Smooth muscle cell of the brain vasculature (primary cell): Measurements from ENCODE around the gene CA10.

Experiments used
- DNase-seq: peaks from one replicate; pipeline ENCODE4 v3.0.0-alpha.2; 2012; ENCODE audit warnings: low read depth, low spot score

CA10 gene

DNA sequence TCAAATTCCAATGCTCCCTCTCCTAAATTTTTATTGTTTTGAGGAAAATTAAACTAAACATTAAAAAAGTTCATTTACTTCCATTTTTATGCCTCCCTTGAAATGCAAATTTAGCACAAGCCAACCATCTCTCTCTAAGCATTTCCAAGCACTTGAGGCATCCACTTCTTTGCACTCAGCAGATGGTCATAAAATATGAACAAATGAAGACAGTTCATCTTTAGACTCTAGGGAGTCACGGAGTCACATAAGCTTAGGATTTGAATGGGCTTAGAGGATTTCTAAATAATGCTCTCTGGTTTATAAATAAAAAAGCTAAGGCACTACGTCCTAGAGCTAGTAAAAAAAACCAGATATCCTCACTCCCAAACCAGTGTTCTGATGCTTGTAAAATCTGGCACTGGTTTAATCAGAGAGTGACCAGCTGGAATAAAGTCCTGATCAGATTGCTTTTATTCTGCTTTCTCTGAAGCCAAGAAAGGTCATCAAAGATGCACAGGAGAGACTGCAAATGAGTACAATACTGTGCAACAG, 204.2 kb downstream of the CA10 start:
- no peak for DNase-seq

DNA sequence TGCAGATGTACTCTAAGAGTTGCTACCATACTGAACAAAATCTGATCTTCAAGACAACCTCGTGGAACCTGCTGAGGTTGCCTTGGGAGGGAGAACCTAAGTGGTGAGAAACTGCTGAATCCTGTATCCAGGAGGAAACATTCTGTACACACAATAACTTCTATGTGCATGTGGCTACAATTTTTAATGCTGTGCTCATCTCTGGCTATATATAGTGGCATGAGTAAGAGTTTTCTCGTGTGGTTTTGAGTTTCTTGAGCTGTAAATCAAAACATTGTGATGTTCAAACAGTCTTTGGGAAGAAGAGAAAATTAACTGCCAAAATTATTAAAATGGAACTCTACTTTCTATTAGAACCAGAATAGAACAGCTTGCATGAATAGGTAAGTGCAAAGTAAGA, 206.8 kb downstream of the CA10 start:
- DNase-seq: no peak

DNA sequence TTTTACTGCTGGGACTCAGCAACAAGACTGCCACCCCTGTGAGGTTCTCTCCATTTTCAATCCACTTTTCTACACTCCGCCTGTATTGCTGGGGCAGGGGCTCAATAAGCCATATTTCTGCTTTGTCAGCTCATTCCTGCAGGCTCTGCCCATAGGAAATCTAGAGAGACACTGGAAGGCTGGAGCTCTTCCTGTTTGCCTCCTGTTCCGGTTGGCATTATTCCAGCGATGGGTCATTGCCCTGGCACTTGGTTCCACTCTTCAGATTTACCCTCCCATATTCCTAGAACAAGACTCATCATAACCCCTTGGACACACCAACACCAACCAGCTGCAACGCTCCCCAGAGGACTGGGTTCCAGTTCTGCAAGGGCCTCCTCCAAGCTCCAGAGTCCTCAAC, 210.4 kb downstream of the CA10 start:
- no peak for DNase-seq

DNA sequence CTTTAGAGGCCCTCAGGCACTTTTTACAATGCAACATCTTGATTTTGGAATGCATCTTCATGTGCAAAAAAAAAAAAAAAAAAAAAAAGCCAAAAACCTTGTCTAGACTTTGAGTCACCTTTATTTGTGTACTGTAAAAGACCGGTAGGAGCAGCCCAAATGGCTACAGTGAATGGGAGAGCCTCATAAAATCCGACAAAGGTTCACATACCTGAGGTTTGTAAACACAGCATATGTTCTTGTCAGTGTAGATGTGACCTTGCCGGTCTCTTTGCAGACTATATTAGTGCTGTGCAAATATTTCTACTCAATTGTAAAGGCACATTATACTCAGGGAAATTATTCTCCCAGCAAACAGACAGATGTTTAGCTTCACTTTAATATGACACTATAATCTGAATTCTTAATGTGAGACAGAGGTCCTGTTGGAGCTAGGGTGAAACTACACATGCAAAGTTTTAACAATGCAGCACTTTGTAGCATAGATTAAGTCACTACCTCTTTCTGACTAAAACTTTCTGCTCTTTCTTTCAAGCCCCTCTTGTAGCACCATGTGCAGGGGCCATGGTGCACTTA, 211.3 kb downstream of the CA10 start:
- DNase-seq: no peak

DNA sequence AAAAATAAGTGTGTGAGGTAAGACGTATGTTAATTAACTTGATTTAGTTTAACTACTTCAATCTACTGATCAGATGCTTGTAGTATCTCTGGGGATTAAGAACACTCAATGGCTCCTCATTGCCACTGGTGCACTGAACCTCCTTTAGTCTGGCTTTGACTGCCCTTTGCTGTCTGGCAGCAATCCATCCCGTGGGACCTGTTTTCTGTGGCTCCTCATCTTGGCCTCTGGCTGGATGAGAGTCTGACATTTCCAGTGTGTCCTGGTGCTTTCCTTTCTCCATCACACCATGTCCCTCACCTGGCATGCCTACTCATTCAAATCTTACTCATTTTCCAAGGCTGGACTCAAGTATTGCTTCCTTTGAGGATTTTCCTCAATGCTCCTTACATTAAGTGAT, 212.2 kb downstream of the CA10 start:
- no peak for DNase-seq

DNA sequence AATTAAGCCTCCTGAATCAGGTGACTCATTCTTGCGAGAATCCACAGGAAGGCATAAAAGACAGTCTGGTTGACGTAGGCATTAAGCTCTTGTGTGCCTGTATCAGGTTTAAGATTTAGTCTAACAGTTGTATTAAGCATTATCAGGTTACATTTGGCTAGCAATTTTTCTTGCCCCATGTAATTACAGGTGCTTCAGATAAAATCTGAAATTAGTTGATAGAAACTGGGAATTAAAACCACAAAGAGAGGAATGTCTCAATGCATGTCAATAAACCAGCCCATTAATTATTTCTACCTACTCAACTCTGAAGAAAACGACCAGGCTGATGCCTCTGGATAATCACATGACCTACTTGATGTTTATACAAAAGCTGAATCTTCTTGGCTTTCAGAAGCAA, 217.2 kb downstream of the CA10 start:
- no peak for DNase-seq

DNA sequence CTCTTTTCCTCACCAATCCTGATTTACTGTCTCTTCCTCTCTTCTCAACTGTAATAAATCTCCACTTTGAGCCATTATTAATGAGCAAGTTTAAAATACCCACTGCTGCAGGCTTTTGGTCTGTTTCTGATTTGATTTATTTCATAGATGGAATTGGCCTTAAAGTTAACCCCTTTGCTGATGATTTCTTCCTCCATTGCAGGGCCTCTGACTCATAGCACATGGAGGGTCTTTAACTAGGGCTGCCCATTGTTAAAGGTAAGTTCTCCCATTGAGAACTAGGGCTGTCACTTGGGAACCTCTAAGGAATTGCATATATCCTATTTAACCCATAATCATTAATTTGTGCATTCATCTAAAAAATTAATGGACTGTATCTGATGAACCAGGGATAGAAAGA, 221.2 kb downstream of the CA10 start:
- DNase-seq: no peak

DNA sequence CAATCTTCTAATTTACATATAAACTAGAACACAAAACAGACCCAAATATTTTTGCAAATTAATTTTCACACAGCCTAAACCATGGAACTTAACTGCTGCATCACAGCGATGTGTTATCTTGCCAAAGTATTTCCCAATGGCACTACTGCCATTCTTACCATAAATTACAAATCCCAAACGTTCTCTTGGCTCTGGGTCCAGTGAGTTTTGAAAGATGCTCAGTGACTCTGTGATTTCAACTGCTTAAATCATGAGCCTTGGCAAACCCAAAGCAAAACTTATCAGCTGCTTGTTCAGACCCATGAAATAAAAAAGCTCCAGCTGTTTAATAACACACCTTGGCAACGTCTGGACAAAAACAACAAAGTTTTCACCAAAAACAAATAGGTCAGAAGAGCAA, 223.0 kb downstream of the CA10 start:
- DNase-seq: no peak

DNA sequence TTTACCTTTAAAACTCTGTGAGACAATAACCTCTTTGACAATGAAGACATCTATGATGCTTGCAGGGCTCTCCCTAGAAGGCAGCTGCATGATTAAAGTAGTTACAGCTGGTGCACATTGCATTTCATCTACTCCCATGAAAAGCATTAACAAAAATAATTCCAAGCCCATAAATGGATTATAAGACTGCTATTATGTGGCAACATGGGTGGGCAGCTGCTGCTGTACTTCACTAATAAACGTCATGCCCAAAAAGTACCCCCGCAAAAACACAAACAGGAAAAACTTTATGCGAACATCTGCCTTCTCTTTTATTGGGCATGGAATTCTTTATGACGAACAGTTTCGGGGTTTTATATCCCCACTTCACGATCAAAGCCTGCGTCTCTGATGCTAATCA, 224.9 kb downstream of the CA10 start:
- no peak for DNase-seq

DNA sequence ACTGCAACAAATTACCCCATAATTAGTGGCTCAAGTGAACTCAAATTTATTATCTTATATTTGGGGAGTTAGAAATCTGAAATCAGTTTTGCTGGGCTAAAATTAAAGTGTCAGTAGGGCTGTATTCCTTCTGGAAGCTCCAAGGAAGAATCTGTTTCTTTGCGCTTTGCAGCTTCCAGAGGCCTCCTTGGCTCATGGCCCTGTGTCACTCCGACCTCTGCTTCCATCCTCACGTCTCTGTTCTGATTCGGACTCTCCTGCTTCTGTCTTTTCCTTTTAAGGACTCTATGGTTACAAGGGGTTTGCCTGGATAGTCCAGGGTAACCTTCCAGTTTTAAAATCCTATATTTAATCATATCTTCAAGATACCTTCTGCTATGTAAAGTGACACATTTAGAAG, 232.1 kb downstream of the CA10 start:
- DNase-seq: no peak

DNA sequence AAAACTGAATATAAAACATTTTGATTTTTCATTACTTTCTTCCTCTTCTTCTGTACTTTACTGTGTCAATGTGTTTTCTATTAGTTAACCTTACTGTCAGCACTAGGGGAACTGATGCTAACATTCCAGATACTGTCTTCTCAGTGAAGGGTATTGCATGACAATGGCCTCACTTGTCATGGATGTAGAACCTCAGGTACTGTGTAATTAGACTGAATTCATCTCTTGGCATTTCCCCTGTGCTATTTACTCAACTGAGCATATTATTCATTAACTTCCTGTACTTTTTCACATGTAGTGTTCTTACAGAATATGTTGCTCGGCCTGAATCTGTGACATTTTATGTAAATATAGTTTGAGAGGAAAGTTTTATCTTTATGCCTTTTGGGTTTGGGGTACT, 237.0 kb downstream of the CA10 start:
- no peak for DNase-seq

DNA sequence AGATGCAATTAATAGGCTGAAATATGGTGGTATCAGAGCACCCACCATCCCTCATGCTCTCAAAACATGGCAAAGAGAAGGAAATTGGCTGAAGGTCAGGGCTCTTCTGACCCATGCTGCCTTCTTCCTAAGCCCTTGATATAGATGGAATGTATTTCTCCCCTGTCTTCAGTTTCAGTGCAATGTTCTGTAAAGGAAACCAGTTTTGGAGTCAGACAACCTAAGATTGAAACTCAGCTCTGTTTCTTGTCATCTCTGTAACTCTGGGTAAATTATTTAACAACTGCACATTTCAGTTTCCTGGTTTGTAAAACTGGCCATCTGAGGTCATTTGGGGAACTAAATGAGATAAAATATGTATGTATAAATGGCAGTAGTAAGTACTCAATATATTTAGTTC, 243.9 kb downstream of the CA10 start:
- DNase-seq: no peak

DNA sequence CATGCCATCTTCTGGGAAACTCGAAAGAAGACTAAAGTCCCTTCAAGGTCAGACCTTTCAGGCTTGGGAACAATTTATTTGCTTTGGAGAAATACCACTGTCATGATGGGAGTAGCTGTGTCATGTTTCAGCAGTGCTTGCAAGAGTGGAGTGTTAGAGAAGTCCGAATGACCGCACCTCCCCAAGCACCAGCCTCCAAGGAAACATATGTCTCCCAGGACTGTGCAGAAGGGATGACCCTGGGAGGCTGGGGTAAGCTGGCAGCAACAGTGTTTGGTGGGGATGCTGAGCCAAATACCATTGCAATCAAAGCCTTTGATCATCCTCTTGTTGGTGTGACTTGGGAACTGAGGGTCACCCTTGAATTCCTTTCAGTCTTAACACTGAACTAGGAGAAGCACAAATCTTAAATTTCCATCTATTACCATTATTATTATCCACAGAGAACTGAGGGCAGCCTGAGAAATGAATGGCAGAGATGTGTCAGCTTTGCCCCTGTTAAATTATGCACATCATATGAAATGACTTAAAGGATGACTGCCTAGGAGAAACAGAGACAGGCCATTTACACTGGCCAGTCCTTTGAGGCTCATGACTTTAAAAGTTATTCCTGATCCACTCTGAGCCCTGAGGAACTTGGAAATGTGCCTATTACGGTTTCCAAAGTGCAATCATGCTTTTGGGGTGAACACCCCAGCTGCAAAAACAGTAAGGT, 244.9 kb downstream of the CA10 start:
- no peak for DNase-seq

DNA sequence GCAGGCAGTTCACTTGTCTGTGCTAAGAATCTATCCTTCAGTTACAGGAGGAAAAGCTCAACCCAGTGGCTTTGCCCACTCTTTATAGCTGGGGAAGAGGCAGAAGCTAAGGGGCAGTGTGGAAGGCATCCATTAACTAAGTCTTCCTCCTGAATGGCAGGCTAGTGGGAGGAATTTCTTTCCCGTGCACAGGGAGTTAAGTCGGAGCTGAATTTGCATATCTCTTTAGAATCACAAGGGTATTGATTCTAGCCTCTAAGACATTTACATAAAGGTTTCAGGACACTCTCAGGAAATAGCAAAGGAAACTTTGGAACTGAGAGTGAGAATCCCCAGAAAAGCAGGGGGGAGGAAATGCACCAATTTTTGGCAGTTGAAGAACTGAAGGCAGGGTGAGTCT, 245.6 kb downstream of the CA10 start:
- no peak for DNase-seq

DNA sequence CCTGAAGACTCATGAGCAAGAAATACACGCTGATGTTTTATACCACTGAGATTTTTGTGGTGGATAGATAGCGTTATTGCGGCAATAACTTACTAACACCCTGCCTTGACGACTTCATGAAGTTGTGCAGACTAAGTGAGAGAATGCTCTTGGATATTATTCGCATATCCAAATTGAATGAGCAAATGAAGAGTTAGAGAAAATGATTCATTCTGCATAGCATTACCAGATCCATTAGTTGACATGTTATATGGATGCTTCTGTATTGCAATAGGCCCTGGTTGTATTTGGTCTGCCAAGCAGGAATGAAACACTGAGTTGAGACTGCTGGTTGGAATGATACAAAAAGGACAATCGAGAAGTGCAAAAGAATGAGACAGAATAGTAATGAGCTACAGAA, 247.3 kb downstream of the CA10 start:
- DNase-seq: no peak

DNA sequence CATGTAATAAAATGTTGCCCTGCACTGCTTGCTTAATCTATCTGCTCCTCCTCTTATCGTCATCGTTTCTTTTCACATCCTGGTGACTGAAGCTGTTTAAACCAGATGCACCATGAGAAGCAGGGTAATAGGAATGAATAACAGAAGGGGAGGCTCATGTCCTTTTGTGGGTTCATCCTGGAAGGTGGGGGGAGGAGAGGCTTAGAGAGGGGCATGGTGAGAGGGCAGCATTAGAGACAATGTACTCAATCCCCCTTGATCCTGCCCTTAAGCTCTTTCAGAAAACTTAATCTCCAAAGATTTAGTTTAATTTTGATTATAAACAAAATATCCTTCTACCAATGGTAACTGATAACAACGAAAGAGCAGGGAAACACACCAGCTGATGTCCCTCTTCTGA, 248.5 kb downstream of the CA10 start:
- no peak for DNase-seq

DNA sequence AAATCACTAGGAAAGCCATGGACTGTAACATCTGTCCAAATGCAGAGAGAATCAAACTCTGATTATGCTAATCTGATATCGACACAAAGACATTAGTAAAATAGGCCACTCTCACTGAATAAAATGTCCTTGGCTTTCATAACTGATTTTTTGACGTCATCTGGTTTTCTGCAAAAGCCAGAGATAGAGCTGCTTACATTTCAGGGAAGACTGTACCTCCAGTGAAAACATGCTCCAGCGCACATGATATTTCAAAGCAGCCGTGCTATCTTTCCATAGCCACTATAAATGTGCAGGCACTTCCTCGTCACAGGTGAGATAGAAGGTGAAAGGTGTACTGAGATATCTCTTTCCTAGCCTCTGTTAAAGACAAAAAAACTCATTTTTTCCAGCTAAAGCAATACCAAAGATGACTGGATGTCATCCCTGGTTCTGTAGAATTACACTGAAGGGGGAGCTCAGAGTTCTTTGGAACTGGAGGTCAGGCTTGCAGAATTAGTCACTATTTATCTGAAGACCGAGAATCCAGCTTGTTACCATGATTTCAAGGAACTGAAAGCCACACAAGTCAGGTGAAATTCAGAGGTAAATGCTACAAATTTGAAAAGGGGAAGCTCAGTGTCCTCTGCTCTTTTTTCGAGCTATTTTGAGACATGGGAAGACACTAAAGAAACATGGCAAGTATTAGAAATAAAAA, 249.5 kb downstream of the CA10 start:
- no peak for DNase-seq

DNA sequence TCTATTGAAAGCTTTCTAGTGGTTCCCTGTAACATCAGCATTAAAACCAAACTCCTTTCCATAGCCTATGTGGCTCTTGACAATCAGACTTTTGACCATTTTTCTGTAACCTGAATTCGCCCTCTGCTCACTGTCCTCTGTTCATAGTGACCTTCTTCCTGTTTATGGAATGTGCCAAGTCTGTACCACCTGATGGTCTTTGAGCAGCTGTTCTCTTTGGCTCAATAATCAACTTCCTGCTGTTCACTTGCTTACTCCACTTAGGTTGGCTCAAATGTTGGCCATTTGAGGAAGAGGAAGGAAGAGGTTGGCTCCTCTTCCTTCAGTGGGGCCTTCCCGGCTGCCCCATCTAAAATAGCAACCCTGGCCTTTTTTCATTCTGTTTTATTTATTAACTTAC, 251.5 kb downstream of the CA10 start:
- DNase-seq: no peak

DNA sequence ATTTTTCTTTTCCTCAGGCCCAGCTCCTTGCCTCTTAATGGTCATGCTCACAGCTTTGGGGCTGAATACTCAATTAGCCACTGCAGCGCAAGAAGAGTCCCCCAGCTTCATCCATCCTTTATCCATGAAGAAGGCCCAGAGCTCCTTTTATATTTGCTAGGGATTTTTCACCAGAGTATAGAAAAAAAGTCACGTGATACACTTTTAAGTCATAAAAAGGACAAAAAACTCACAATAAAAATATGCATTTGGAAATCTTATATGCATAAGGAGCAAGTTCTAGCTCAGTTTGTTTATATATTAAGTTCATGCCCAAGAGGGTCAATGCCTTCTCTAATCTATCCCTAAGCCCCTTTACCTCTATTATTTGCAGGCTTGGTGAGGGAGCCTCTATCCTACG, 254.1 kb downstream of the CA10 start:
- DNase-seq: no peak

DNA sequence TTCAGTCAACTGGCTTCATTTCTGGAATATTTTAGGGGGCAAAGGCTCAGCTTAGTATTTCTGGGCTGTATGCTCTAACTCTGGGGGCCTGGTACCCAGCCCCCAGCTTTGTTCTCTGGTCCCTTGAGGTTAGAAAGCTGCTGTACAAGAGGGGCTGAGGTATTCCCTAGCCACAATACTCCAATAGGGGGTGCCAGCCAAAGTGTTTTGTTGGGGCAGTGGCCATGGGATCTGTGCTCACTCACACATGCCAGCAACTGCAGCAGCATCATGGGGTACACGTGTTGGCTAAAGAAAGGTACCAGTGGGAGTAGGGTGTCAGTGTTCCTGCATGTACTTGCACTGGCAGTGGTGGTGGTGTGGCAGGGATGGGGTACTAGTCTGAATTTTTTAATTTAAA, 257.3 kb downstream of the CA10 start:
- no peak for DNase-seq

DNA sequence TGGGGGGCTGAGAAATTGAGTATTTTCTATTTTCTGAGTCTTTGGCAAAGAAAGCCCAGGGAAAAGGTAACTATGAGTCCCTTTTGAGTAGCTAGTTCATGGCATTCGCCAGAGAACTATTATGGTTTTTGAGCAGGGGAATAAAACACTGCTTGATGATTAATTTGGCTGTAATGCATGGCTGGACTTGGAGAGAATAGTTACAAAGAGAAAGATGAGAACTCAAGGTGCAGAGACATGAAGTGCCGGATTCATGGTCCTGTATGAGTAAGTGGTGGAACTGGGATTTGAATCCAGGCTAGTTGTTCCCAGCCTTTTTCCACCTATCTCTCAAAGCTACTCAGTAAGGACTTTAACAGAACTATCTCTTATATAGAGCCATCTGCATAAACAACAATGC, 266.6 kb downstream of the CA10 start:
- DNase-seq: no peak

DNA sequence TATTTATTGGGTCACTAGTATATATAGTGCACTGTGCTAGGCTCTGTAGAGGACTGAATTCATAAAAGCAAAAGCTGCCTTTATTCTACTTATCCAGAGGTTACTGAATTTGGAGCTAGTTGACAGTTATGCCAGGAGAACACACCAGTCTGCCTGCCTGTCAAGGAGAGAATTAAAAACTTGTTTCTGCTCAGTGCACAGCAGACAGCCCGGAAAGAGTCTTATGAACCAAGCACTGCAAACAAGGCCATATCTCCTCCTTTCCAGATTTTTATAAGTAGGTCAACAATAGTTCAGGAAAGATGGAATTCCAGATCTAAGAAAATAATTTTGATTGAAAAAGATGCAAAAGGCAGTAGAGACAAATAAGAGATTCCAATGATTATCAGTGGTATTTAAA, 267.8 kb downstream of the CA10 start:
- DNase-seq: no peak

DNA sequence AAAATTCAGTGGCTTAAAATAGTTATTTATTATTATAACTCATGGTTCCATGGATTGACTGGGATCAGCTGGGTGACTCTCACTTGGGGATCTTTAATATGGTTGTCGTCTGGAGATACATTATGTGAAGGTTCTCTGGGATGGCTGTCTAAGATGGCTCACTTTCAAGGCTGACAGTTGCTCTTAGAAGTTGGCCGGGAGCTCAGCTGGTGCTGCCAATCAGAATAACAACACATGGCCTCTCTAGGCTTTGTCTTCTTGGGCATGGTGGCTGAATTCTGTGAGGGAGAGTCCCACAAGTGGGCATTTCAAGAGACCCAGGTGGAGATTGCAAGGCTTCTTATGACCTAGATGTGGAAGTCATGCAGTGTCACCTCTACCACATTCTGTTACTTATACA, 269.7 kb downstream of the CA10 start:
- no peak for DNase-seq
